GM12864 (cell line): ENCODE measurements around the gene ANXA4.
"Not testable (repeated sequence)": the region's sequence is repeated elsewhere in the genome, so short reads cannot be mapped to it uniquely, and the experiment has no call there.

Experiments used
- DNase-seq: peaks from one replicate; pipeline ENCODE4 v3.0.0-alpha.2; 2011; ENCODE audit warnings: low read depth
- H3K4me3 ChIP-seq: 2 replicates; pipeline ENCODE4 v1.5.1; 2011; ENCODE audit warnings: mild to moderate bottlenecking, low read depth, low read length, control low read depth
- CTCF ChIP-seq: IDR thresholded peaks from 2 replicates; pipeline ENCODE4 v1.5.1; 2011; ENCODE audit warnings: low read depth, mild to moderate bottlenecking, moderate library complexity, low read length, control low read depth, inconsistent platforms; ENCODE audit errors: missing control alignments

The ANXA4 gene

GRCh38 chr2:69754633-69755032 lies 12.7 kb downstream of the ANXA4 start:
- TF ChIP-seq CTCF, result no peak
- no peak for DNase-seq
- H3K4me3 ChIP-seq, result no peak overlapping the region

GRCh38 chr2:69755862-69756467 lies 14.0 kb downstream of the ANXA4 start:
- TF ChIP-seq CTCF, result no peak
- no peak for DNase-seq
- no peak overlapping the region for H3K4me3 ChIP-seq

- H3K4me3 ChIP-seq, result no peak overlapping the region
- no peak for DNase-seq
- no peak for TF ChIP-seq CTCF
Observed at GRCh38 chr2:69762025-69762424, 20.1 kb downstream of the ANXA4 start.

- H3K4me3 ChIP-seq, result no peak overlapping the region
- TF ChIP-seq CTCF, result no peak
- DNase-seq, result no peak
Observed at GRCh38 chr2:69762513-69763494, 20.9 kb downstream of the ANXA4 start.

- DNase-seq, H3K4me3 ChIP-seq: not testable (repeated sequence)
Observed at GRCh38 chr2:69763831-69764230, 21.9 kb downstream of the ANXA4 start.

GRCh38 chr2:69764286-69765095 lies 22.6 kb downstream of the ANXA4 start:
- no peak overlapping the region for H3K4me3 ChIP-seq
- TF ChIP-seq CTCF, result no peak
- no peak for DNase-seq

- no peak overlapping the region for H3K4me3 ChIP-seq
- TF ChIP-seq CTCF, result no peak
- DNase-seq, result no peak
Observed at GRCh38 chr2:69765096-69765380, 23.1 kb downstream of the ANXA4 start.
